Neural cell (in vitro differentiated cells): ENCODE measurements around the gene S100A12. TPM values are rescaled to one million over a fixed set of nuclear protein-coding genes. Genes with fewer than 3 reads are reported as not detected.

Experiments used
- H2AFZ ChIP-seq: fragments of 200-600, 300-800 bp; sonication (generic), shearing (Covaris generic); 2 replicates; pipeline ENCODE4 v1.6.0; 2014; ENCODE audit warnings: low read depth, mild to moderate bottlenecking, antibody characterized with exemption, low read length, moderate library complexity
- H3F3A ChIP-seq: fragments of 200-600 bp; shearing (Covaris generic); 2 replicates; pipeline ENCODE4 v1.6.1; 2016; ENCODE audit warnings: mild to moderate bottlenecking, moderate library complexity, mixed read lengths, antibody characterized with exemption, low read length; ENCODE audit not compliant: insufficient read depth, poor library complexity, severe bottlenecking
- H3K27ac ChIP-seq: fragments of 200-600, 300-800 bp; sonication (generic), shearing (Covaris generic); 2 replicates; pipeline ENCODE4 v1.5.1; 2014; ENCODE audit warnings: mild to moderate bottlenecking, low read length, moderate library complexity
- H3K27me3 ChIP-seq: fragments of 300-800, 200-600 bp; sonication (generic), shearing (Covaris generic); 2 replicates; pipeline ENCODE4 v1.6.0; 2014; ENCODE audit warnings: mild to moderate bottlenecking, low read depth, low read length, moderate library complexity; ENCODE audit not compliant: insufficient read depth
- H3K36me3 ChIP-seq: fragments of 300-800, 200-600 bp; sonication (generic), shearing (Covaris generic); 2 replicates; pipeline ENCODE4 v1.5.1; 2014; ENCODE audit warnings: mild to moderate bottlenecking, antibody characterized with exemption, low read length, moderate library complexity; ENCODE audit not compliant: insufficient read depth
- H3K4me2 ChIP-seq: fragments of 300-800, 200-600 bp; sonication (generic), shearing (Covaris generic); 2 replicates; pipeline ENCODE4 v1.6.0; 2014; ENCODE audit warnings: mild to moderate bottlenecking, low read length
- H3K4me3 ChIP-seq: fragments of 300-800, 200-600 bp; sonication (generic), shearing (Covaris generic); 2 replicates; pipeline ENCODE4 v1.5.1; 2014; ENCODE audit warnings: mild to moderate bottlenecking, low read length, moderate library complexity
- H3K79me2 ChIP-seq: fragments of 200-600 bp; shearing (Covaris generic); replicated peaks from 2 replicates; pipeline ENCODE4 v1.6.0; 2014; ENCODE audit warnings: mild to moderate bottlenecking, low read length, moderate library complexity; ENCODE audit not compliant: insufficient read depth
- H3K9ac ChIP-seq: fragments of 300-800, 200-600 bp; sonication (generic), shearing (Covaris generic); 2 replicates; pipeline ENCODE4 v1.6.1; 2016; ENCODE audit warnings: mild to moderate bottlenecking, low read length, mixed read lengths
- H3K9me2 ChIP-seq: fragments of 200-600 bp; shearing (Covaris generic); 2 replicates; pipeline ENCODE4 v1.6.1; 2016; ENCODE audit warnings: mild to moderate bottlenecking, low read length, mixed read lengths; ENCODE audit not compliant: insufficient read depth
- H3K9me3 ChIP-seq: fragments of 200-600, 300-800 bp; sonication (generic), shearing (Covaris generic); 2 replicates; pipeline ENCODE4 v1.6.1; 2016; ENCODE audit warnings: mild to moderate bottlenecking, mixed run types, low read length, moderate library complexity, mixed read lengths
- H4K20me1 ChIP-seq: fragments of 200-600 bp; shearing (Covaris generic); 2 replicates; pipeline ENCODE4 v1.6.1; 2016; ENCODE audit warnings: mild to moderate bottlenecking, mixed run types; ENCODE audit not compliant: insufficient read depth
- CTCF ChIP-seq: fragments of 450-650 bp; IDR thresholded peaks from 2 replicates; pipeline ENCODE4 v1.5.1; 2014; ENCODE audit warnings: antibody characterized with exemption, mild to moderate bottlenecking, moderate library complexity; ENCODE audit not compliant: poor library complexity, severe bottlenecking
- EP300 ChIP-seq: fragments of 450-650 bp; conservative IDR thresholded peaks from 2 replicates; pipeline ENCODE4 v1.6.1; 2014; ENCODE audit warnings: antibody characterized with exemption, mild to moderate bottlenecking, moderate library complexity; ENCODE audit not compliant: poor library complexity, severe bottlenecking
- EZH2 ChIP-seq: fragments of 200-600, 300-800 bp; shearing (Covaris generic), sonication (generic); IDR thresholded peaks from 2 replicates; pipeline ENCODE4 v1.6.1; 2014; ENCODE audit warnings: antibody characterized with exemption, low read length, borderline replicate concordance, mild to moderate bottlenecking; ENCODE audit not compliant: insufficient read depth, poor library complexity, severe bottlenecking
- MXI1 ChIP-seq: fragments of 450-650 bp; conservative IDR thresholded peaks from 2 replicates; pipeline ENCODE4 v1.6.1; 2014; ENCODE audit warnings: antibody characterized with exemption, mild to moderate bottlenecking; ENCODE audit not compliant: poor library complexity, severe bottlenecking
- POLR2AphosphoS5 ChIP-seq: IDR thresholded peaks from 2 replicates; pipeline ENCODE4 v1.6.1; 2012
- RAD21 ChIP-seq: fragments of 450-650 bp; conservative IDR thresholded peaks from 2 replicates; pipeline ENCODE4 v1.6.1; 2014; ENCODE audit warnings: antibody characterized with exemption, mild to moderate bottlenecking, moderate library complexity
- REST ChIP-seq: IDR thresholded peaks from 2 replicates; pipeline ENCODE4 v1.6.1; 2012; ENCODE audit warnings: borderline replicate concordance
- SMC3 ChIP-seq: fragments of 450-650 bp; conservative IDR thresholded peaks from 2 replicates; pipeline ENCODE4 v1.6.1; 2014; ENCODE audit warnings: antibody characterized with exemption, mild to moderate bottlenecking, moderate library complexity; ENCODE audit not compliant: poor library complexity
- TAF1 ChIP-seq: IDR thresholded peaks from 2 replicates; pipeline ENCODE4 v1.6.1; 2012; ENCODE audit warnings: low read depth
- polyA plus RNA-seq: library from polyadenylated mRNA; depleted of rRNA; stranded (reverse); fragments of >200 nt; gene quantifications from 2 replicates; pipeline ENCODE4 v1.2.3, GENCODE V29; 2014

Gene S100A12
- polyA plus RNA-seq, 1 donor from 2014 or later: not detected

- TF ChIP-seq CTCF (no peak), POLR2AphosphoS5 (no peak)
Observed at GRCh38 chr1:153349363-153350320, 25.8 kb downstream of the S100A12 start (continued).

GRCh38 chr1:153348511-153349362 is 26.7 kb downstream of the S100A12 start, which contains the start of gene PGLYRP4:
Gene PGLYRP4, minus strand, starts transcription at chr1:153348841. Its CDS starts 909 bp downstream, at chr1:153347932.
- Histone ChIP-seq H3K27me3 (no peaks in the 10 kb centered on the region), H4K20me1 (no peaks in the 10 kb centered on the region), H3K27ac (no peak within 1 kb of the TSS), H3K36me3 (no peaks in the 10 kb centered on the region), H3K9me2 (no peaks in the 10 kb centered on the region), H3K9me3 (no peaks in the 10 kb centered on the region), H3K9ac (no peak within 1 kb of the TSS), H2AFZ (no peak within 1 kb of the TSS), H3K4me2 (no peak within 1 kb of the TSS), H3K4me3 (no peak within 1 kb of the TSS), H3F3A (no peaks in the 10 kb centered on the region), H3K79me2 (no peaks in the 10 kb centered on the region)
- TF ChIP-seq CTCF (no peak), EP300 (no peak), SMC3 (no peak), POLR2AphosphoS5 (no peak), RAD21 (no peak)

GRCh38 chr1:153347856-153348255 is 27.6 kb downstream of the S100A12 start:
- TF ChIP-seq SMC3 (no peak), EZH2 (no peak), MXI1 (no peak), CTCF (no peak), REST (no peak), RAD21 (no peak), EP300 (no peak), POLR2AphosphoS5 (no peak), TAF1 (no peak)
- Histone ChIP-seq H3K4me3 (no peak overlapping the region), H3F3A (no peaks in the 10 kb centered on the region), H3K9ac (no peak overlapping the region), H3K27ac (no peak overlapping the region), H3K4me2 (no peak overlapping the region), H2AFZ (no peak overlapping the region), H3K9me3 (no peaks in the 10 kb centered on the region), H4K20me1 (no peaks in the 10 kb centered on the region), H3K36me3 (no peaks in the 10 kb centered on the region), H3K79me2 (no peaks in the 10 kb centered on the region), H3K9me2 (no peaks in the 10 kb centered on the region), H3K27me3 (no peaks in the 10 kb centered on the region)
